ENCODE measurements around the gene C12orf43. TPM values are rescaled to one million over a fixed set of nuclear protein-coding genes. Genes with fewer than 3 reads are reported as not detected.

C12orf43 gene
- total and polyA plus RNA-seq, 9 donors, result 10.6 to 22.9 (median 16.4) TPM

DNA sequence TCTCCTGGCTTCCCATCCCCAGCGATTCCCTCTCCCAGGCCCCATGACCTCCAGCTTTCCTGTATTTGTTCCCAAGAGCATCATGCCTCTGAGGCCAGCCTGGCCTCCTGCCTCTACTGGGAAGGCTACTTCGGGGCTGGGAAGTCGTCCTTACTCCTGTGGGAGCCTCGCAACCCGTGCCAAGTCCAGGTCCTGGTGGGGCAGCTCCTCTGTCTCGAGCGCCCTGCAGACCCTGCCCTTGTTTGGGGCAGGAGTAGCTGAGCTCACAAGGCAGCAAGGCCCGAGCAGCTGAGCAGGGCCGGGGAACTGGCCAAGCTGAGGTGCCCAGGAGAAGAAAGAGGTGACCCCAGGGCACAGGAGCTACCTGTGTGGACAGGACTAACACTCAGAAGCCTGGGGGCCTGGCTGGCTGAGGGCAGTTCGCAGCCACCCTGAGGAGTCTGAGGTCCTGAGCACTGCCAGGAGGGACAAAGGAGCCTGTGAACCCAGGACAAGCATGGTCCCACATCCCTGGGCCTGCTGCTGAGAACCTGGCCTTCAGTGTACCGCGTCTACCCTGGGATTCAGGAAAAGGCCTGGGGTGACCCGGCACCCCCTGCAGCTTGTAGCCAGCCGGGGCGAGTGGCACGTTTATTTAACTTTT lies 14.3 kb downstream of the C12orf43 start:
- DNase-seq, result no peak
- no peak overlapping the region for H3K4me3 ChIP-seq
- H3K9me3 ChIP-seq, result no peaks in the 10 kb centered on the region
- no peak overlapping the region for H3K27ac ChIP-seq
- H3K4me1 ChIP-seq (ENCODE audit: insufficient read depth), result no peaks in the 10 kb centered on the region
- H3K27me3 ChIP-seq, result no peaks in the 10 kb centered on the region
- intact Hi-C loops (cut with DNase I), result no loop called here
- WGBS, 3 donors, result 78 to 81% (median 80%) methylated on average over 16 of the region's 16 CpGs
- H3K36me3 ChIP-seq, result no peaks in the 10 kb centered on the region
- TF ChIP-seq POLR2A (IDR thresholded peaks at IDR 0.05) (no peak), EP300 (IDR thresholded peaks at IDR 0.05) (no peak)
- TF ChIP-seq, protein P1, sequence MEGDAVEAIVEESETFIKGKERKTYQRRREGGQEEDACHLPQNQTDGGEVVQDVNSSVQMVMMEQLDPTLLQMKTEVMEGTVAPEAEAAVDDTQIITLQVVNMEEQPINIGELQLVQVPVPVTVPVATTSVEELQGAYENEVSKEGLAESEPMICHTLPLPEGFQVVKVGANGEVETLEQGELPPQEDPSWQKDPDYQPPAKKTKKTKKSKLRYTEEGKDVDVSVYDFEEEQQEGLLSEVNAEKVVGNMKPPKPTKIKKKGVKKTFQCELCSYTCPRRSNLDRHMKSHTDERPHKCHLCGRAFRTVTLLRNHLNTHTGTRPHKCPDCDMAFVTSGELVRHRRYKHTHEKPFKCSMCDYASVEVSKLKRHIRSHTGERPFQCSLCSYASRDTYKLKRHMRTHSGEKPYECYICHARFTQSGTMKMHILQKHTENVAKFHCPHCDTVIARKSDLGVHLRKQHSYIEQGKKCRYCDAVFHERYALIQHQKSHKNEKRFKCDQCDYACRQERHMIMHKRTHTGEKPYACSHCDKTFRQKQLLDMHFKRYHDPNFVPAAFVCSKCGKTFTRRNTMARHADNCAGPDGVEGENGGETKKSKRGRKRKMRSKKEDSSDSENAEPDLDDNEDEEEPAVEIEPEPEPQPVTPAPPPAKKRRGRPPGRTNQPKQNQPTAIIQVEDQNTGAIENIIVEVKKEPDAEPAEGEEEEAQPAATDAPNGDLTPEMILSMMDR (IDR thresholded peaks at IDR 0.05), result no peak

DNA sequence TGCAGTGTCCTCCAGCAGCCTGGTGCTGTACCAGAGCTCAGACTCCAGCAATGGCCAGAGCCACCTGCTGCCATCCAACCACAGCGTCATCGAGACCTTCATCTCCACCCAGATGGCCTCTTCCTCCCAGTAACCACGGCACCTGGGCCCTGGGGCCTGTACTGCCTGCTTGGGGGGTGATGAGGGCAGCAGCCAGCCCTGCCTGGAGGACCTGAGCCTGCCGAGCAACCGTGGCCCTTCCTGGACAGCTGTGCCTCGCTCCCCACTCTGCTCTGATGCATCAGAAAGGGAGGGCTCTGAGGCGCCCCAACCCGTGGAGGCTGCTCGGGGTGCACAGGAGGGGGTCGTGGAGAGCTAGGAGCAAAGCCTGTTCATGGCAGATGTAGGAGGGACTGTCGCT lies 15.2 kb downstream of the C12orf43 start:
- TF ChIP-seq EP300 (IDR thresholded peaks at IDR 0.05) (no peak), POLR2A (IDR thresholded peaks at IDR 0.05) (no peak)
- TF ChIP-seq, protein P1 (IDR thresholded peaks at IDR 0.05), result no peak
- 79 to 83% (median 82%) methylated on average over 11 of the region's 11 CpGs for WGBS, 3 donors
- H3K36me3 ChIP-seq, result no peaks in the 10 kb centered on the region
- DNase-seq, result no peak
- no peaks in the 10 kb centered on the region for H3K27me3 ChIP-seq
- H3K4me1 ChIP-seq (ENCODE audit: insufficient read depth), result no peaks in the 10 kb centered on the region
- H3K27ac ChIP-seq, result no peak overlapping the region
- no peak overlapping the region for H3K4me3 ChIP-seq
- no peaks in the 10 kb centered on the region for H3K9me3 ChIP-seq
- intact Hi-C loops (cut with DNase I), result no loop called here

DNA sequence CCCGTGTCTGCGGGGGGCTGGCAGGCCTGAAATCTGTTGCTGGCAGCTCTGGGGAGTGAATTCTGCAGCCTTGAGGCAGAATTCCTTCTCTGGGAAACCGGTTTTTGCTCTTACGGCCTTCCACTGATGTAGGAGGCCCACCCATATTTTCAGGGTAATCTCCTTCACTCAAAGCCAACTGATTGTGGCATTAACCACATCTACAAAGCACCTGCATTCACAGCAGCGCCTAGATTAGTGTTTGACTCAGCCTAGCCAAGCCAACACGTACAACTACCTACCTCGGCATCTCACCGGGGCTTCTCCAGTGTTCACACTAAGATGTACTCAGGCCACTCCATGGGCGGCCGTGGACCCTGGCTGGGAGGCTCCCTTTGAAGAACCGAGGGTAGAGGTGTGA lies 15.8 kb downstream of the C12orf43 start:
- Histone ChIP-seq H3K27ac (no peak overlapping the region), H3K9me3 (no peaks in the 10 kb centered on the region), H3K4me3 (no peak overlapping the region), H3K4me1 (ENCODE audit: insufficient read depth) (no peaks in the 10 kb centered on the region), H3K36me3 (no peaks in the 10 kb centered on the region), H3K27me3 (no peaks in the 10 kb centered on the region)
- intact Hi-C loops (cut with DNase I), result no loop called here
- TF ChIP-seq, protein P1 (IDR thresholded peaks at IDR 0.05), result no peak
- TF ChIP-seq EP300 (IDR thresholded peaks at IDR 0.05) (no peak), POLR2A (IDR thresholded peaks at IDR 0.05) (no peak)
- no peak for DNase-seq
- 62 to 71% (median 68%) methylated on average over 11 of the region's 11 CpGs for WGBS, 3 donors

DNA sequence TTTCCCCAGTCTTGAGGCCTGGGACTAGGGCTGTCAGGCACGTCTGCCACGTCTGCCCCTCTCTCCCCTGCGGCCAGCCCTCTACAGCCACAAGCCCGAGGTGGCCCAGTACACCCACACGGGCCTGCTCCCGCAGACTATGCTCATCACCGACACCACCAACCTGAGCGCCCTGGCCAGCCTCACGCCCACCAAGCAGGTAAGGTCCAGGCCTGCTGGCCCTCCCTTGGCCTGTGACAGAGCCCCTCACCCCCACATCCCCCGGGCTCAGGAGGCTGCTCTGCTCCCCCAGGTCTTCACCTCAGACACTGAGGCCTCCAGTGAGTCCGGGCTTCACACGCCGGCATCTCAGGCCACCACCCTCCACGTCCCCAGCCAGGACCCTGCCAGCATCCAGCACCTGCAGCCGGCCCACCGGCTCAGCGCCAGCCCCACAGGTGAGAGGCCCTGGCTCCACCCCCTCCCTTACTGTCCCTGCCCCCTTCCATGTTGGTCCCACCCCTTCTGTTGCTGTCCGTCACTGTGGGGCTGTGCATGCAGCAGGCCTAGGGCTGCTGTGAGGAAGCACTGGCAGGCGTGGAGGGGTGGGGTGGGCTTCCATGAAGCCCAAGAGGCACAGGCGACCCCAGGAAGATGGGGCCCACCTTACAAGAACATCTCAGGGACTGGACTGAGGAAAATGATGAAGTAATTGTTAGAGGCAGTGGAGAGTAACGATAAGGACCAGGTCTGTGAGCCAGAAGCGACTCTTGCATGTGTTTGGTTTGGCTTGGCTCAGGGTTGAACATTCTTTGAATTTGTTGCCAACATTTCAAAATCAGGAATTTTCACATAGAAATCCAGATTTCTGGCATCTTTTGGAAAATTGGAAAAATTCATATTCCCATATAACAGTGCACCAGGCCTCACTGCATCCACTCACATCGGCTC lies 16.8 kb downstream of the C12orf43 start:
- DNase-seq, result no peak
- intact Hi-C loops (cut with DNase I), result no loop called here
- Histone ChIP-seq H3K9me3 (no peaks in the 10 kb centered on the region), H3K4me3 (no peak overlapping the region), H3K4me1 (ENCODE audit: insufficient read depth) (no peaks in the 10 kb centered on the region), H3K27me3 (no peaks in the 10 kb centered on the region), H3K36me3 (no peaks in the 10 kb centered on the region), H3K27ac (no peak overlapping the region)
- TF ChIP-seq EP300 (IDR thresholded peaks at IDR 0.05) (no peak), POLR2A (IDR thresholded peaks at IDR 0.05) (no peak)
- TF ChIP-seq, protein P1 (IDR thresholded peaks at IDR 0.05), result no peak
- 21 to 37% (median 30%) methylated on average over 23 of the region's 23 CpGs for WGBS, 3 donors
